NAMALWA (cell line): ENCODE results near the gene SLC13A5.
"Not testable (repeated sequence)": the region's sequence is repeated elsewhere in the genome, so short reads cannot be mapped to it uniquely, and the experiment has no call there.

Experiments used
- DNase-seq: peaks from one replicate; pipeline ENCODE4 v3.0.0-alpha.2; 2015; ENCODE audit warnings: low spot score

Gene SLC13A5

DNA sequence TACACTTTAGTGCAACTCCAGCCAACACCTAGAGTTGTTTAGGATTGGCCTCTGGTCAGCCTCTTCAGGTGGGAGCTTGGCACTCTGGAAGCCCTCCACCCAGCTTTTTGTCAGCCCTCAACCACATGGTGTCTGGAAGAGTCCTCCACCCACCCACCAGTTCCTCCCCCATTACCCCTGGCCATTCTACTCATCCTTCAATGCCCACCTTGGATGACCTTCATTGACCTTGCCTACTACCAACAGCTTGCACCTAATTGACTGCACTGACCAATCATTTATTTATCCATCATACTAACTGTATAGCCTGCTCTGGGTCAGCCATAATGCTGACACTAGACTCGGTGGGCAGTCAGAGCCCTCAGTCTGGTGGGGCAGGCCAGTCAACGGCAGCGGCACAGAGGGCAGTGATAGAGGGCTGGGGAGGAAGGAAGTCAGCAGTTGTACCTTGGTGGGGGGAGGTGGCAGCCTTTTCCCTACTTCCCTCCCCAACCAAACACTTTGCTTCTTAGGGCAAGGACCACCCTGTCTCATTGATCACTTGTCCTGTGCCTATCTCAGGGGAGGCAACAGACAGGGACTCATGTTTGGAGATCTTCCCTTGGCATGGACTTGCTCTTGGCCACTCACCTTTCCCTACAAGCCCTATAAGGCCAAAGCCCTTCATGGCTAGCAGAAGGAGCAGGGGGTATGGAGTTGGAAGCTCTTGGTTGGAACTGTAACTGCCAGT lies 29.3 kb downstream of the SLC13A5 start:
- DNase-seq: no peak

- no peak for DNase-seq
These were observed 30.0 kb downstream of the SLC13A5 start for GRCh38 chr17:6683081-6683684.

DNA sequence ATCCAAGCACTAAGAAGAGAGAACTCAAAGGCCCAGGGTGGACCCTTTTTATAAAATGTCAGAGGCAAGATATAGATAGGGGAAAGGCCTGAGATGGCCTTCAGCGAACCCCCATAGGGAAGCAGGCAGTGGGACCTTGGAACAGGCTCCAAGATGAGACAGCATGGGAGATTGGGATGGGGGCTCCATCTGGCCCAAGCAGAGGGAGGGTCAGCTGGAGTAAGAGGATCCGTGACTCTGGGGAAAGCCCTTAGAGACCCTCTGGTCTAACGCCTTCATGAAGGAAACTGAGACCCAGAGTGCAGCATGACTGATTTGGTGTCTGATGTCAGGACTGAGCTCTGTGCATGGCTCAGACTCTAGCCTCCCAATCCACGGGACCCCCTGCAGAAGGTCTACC lies 30.8 kb downstream of the SLC13A5 start:
- DNase-seq: no peak

DNA sequence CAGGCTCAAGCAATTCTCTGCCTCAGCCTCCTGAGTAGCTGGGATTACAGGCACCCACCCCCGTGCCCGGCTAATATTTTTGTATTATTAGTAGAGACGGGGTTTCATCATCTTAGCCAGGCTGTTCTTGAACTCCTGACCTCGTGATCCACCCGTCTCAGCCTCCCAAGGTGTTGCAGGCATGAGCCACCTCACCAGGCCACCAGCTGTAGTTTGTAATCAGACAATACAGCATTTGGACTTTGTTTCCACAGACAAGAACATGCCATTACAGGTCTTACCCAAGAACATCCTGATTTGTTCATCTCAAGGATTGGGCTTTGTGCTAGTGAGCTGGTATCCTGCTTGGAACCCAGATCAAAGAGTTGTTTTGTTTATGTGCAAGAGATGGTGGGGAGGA lies 31.5 kb downstream of the SLC13A5 start:
- no peak for DNase-seq

GRCh38 chr17:6681176-6681575 lies 32.0 kb downstream of the SLC13A5 start:
- no peak for DNase-seq

DNA sequence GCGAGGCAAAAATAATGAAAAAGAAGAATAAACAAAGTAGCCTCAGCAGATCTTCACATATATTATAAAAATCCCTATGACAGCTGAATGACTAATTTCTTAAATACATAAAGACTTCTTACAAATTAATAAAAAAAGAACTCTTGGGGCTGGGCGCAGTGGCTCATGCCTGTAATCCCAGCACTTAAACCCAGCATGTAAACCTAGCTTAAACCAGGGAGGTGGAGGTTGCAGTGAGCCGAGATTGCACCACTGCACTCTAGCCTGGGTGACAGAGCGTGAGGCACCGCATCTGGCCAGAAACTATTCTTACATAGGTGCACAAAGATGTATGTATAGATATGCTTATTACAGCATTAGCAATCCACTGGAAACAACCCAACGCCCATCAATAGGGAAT lies 33.9 kb downstream of the SLC13A5 start:
- DNase-seq: no peak

GRCh38 chr17:6677946-6678345 lies 35.2 kb downstream of the SLC13A5 start:
- DNase-seq: no peak

DNA sequence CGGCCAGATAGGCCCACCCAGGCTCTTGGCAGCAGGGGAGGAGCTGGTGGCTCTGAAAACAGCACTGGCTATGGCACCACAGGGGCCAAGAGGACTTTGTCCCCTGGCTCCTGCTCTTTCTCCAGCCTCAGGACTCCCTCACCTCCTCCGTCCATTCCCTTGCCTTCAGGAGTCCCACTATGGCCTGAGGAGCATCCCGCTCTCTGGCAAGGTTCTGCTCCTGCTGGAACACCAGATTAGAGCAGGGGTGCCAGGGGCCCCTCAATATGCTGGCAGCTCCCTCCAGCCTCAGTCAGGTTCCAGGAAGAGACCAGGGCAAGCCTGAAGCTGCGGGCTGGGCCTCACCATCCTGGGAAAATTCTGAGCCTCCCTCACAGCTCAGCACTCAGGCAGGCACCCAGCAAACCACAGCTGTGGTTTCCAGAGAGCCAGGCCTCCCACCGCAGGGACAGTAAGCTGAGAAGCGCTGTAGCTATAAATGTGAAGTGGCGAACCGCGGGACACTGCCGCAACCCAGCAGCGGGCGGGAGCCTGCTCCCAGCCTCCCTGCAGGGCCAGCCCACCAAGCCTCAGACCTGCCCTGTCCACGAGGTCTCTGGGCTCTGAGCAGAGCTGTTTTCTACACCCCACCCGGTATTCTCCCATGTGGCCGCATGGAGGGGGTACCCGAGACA lies 35.9 kb downstream of the SLC13A5 start:
- no peak for DNase-seq

GRCh38 chr17:6676802-6677157 lies 36.4 kb downstream of the SLC13A5 start:
- no peak for DNase-seq

- DNase-seq: no peak
These were observed 37.9 kb downstream of the SLC13A5 start for GRCh38 chr17:6675201-6675825.

GRCh38 chr17:6674586-6674985 lies 38.6 kb downstream of the SLC13A5 start:
- no peak for DNase-seq

DNA sequence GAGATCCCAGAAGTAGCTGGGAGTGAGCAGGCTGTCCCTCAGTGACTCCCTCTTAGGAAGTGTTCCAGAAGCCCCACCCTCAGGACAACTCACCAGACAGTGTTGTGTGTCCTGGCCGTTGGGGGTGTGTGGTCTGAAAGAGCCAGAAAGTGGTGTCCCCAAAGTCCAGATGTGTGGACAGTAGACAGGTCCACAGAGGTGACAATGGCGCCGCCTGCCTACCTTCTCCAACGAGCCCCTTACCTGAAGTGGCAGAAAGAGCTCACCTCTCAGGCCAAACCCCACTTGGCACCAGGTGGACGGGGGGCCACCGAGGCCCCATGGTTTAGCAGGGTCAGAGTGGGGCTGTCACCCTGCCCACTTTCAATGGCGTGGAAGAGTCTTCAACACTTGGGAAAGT lies 41.7 kb downstream of the SLC13A5 start:
- DNase-seq: no peak

- DNase-seq: no peak
These were observed 42.2 kb downstream of the SLC13A5 start for GRCh38 chr17:6670999-6671398.

- DNase-seq: no peak
These were observed 42.6 kb downstream of the SLC13A5 start for GRCh38 chr17:6670571-6670970.

GRCh38 chr17:6669479-6670212 lies 43.5 kb downstream of the SLC13A5 start:
- no peak for DNase-seq

GRCh38 chr17:6668727-6669425 lies 44.3 kb downstream of the SLC13A5 start:
- no peak for DNase-seq

- DNase-seq: no peak
These were observed 45.0 kb downstream of the SLC13A5 start for GRCh38 chr17:6668219-6668618.

DNA sequence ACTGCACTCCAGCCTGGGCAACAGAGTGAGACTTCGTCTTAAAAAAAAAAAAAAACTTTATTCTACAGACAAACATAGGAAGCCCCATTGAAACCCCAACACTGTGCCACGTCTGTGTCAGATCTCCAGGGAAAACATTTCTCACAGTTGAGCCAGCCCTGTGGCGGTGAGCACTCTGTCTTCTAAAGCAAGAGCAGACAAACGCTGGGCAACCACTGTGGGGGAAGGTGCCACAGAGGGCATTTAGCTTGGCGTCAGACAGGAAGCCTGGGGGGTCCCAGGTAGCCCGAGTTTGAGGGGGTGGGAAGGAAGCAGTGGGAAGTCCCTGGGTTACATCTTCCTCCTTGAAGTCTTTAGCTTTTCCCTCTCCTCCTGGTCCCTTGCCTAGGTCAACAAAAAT lies 45.7 kb downstream of the SLC13A5 start:
- no peak for DNase-seq

DNA sequence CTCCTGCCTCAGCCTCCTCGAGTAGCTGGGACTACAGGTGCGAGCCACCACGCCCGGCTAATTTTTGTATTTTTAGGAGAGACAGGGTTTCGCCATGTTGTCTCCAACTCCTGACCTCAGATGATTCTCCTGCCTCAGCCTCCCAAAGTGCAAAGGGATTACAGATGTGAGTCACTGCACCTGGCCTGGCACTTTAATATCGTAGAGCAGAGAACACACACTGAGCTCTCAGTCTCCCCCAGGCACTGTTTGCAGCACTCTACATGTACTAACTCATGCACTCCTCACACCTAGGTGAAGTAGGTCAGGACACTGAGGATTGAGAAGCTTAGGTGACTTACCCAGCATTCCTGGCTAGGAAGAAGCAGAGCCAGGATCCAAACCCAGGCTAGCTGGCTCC lies 46.6 kb downstream of the SLC13A5 start:
- no peak for DNase-seq

GRCh38 chr17:6666077-6666521 lies 47.1 kb downstream of the SLC13A5 start:
- DNase-seq: peak; percentile 64

DNA sequence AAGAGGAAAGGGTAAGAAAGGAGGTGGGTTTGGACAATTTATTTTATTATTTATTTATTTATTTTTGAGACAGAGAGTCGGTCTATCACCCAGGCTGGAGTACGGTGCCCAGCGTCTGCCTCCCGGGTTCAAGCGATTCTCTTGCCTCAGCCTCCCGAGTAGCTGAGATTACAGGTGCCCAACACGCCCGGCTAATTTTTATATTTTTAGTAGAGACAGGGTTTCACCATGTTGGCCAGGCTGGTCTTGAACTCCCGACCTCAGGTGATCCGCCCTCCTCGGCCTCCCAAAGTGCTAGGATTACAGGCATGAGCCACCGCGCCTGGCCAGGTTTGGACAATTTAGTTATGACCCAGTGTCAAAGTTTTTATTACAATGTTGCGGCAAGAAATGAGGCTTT lies 50.0 kb downstream of the SLC13A5 start:
- DNase-seq: not testable (repeated sequence)

- DNase-seq: no peak
These were observed 51.7 kb downstream of the SLC13A5 start for GRCh38 chr17:6661464-6661848.
